Naive thymus-derived CD8-positive, alpha-beta T cell (primary cell): Measurements from ENCODE around the gene ANKRD60. TPM values are rescaled to one million over a fixed set of nuclear protein-coding genes. Genes with fewer than 3 reads are reported as not detected.
A peak's percentile ranks its signal among the peaks of the same experiment; 100 is the strongest.

ENCODE experiments used
- ATAC-seq, 2 donors: fragments of 150-1000 bp; cut with Tn5 transposase in 1 of 2; sonication (Bioruptor Pico), chemical (Tn5 transposase) in 1 of 2; 1 replicate in 1 of 2; 2 replicates in 1 of 2; pipeline ENCODE4 v1.10.0; 2021; ENCODE audit warnings: mild to moderate bottlenecking in 2 of 2, moderate library complexity in 2 of 2
- POLR2A ChIA-PET: fragments of 350-600 bp; sonication (Branson Sonifier 250); formaldehyde crosslinking; loops from one replicate; lab custom pipeline; 2021; ENCODE audit warnings: antibody characterized with exemption; lab: Charles Lee
- DNase-seq, 10 donors: peaks; one replicate each; pipeline versions ENCODE4 v3.0.0 to v3.0.0-alpha.2; 2020 to 2022
- H3K27ac Mint-ChIP-seq, 10 donors: one replicate each; pipeline ENCODE4 v1.8.0; 2020 to 2022; ENCODE audit warnings: mild to moderate bottlenecking in 10 of 10, mixed read lengths in 10 of 10, moderate library complexity in 4 of 10, inconsistent platforms in 1 of 10
- H3K27me3 Mint-ChIP-seq, 5 donors: one replicate each; pipeline ENCODE4 v1.8.0; 2021 to 2022; ENCODE audit warnings: mixed read lengths in 5 of 5
- H3K36me3 Mint-ChIP-seq, 3 donors: one replicate each; pipeline ENCODE4 v1.8.0; 2020 to 2022; ENCODE audit warnings: mixed read lengths in 3 of 3, mild to moderate bottlenecking in 2 of 3, inconsistent platforms in 1 of 3
- H3K4me1 Mint-ChIP-seq, 4 donors: one replicate each; pipeline ENCODE4 v1.8.0; 2021 to 2022; ENCODE audit warnings: mixed read lengths in 4 of 4
- H3K4me3 Mint-ChIP-seq, 10 donors: one replicate each; pipeline ENCODE4 v1.8.0; 2020 to 2022; ENCODE audit warnings: mild to moderate bottlenecking in 10 of 10, mixed read lengths in 10 of 10, moderate library complexity in 6 of 10, inconsistent platforms in 1 of 10
- H3K9me3 Mint-ChIP-seq, 9 donors: one replicate each; pipeline ENCODE4 v1.8.0; 2020 to 2022; ENCODE audit warnings: mixed read lengths in 9 of 9, mild to moderate bottlenecking in 3 of 9, inconsistent platforms in 1 of 9, moderate library complexity in 1 of 9
- polyA plus RNA-seq, 3 donors: library from polyadenylated mRNA; unstranded; fragments of 300-500 nt; fragmentation: Illumina TruSeq; gene quantifications; one replicate each; pipeline ENCODE4 v1.2.3, GENCODE V29; 2021
- total RNA-seq, 8 experiments: library from RNA in 2 of 8; stranded (reverse) in 2 of 8; gene quantifications; one replicate each; pipeline ENCODE4 v1.2.3 and lab custom pipeline; 2021 to 2026

The ANKRD60 gene
- total and polyA plus RNA-seq, 5 experiments from 2014 or later, result not detected

DNA sequence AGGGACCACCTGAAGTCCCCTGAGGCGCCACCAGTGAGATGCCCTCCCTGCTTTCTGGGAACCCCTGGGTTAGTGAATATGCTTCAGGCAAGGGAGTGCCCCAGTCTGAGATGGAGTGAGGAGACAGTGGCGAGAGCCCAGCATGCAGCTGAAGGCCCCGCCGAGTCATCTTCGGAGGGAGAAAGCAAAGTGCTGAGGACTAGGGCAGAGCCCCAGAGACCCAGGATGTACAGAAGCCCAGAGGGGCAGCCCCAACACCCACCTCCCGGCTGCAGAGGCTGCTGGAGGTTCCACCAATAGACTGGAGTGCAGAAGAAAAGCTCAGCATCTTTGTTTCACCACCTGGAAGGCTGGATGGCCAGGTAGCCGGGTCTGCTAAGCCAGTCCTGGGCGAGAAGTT is 14.1 kb downstream of the ANKRD60 start:
- Mint-ChIP-seq H3K4me1 (peaks cover 0 to 3% (median 0%) of the 10 kb centered on the region in 4 donors), H3K27me3 (peaks cover 16 to 44% (median 23%) of the 10 kb centered on the region in 5 donors), H3K36me3 (peaks cover 0 to 7% (median 5%) of the 10 kb centered on the region in 3 donors), H3K27ac (no peak overlapping the region), H3K4me3 (no peak overlapping the region), H3K9me3 (peaks cover 0 to 15% (median 7%) of the 10 kb centered on the region in 9 donors)
- ATAC-seq (no peak), DNase-seq (no peak)
- POLR2A ChIA-PET, result no interaction called here

DNA sequence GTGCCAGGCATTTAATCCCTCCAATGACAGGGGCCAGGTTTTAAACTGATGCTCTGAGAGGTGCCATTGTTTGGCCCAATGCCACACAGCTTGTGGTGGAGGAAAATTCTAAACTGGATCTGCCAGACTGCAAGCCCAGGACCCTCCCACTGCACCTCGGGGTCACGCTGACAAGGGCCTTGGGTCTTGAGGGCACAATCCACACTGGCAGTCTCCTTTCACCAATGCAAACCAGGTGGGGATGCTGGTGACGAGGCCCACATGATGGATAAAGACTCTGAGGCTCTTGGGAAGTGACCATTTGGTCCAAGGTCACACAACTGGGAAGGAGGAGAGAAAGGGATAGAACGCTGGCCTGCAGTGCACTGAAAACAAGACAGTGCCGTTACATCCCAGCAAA is 14.7 kb downstream of the ANKRD60 start:
- POLR2A ChIA-PET, result no interaction called here
- H3K27ac Mint-ChIP-seq, result no peak overlapping the region
- H3K4me3 Mint-ChIP-seq, result no peak overlapping the region
- DNase-seq (no peak), ATAC-seq (no peak)
- peaks cover 10 to 38% (median 18%) of the 10 kb centered on the region in 5 donors for H3K27me3 Mint-ChIP-seq
- peaks cover 0 to 3% (median 0%) of the 10 kb centered on the region in 4 donors for H3K4me1 Mint-ChIP-seq
- H3K9me3 Mint-ChIP-seq, result peaks cover 0 to 9% (median 2%) of the 10 kb centered on the region in 9 donors
- H3K36me3 Mint-ChIP-seq, result peaks cover 0 to 3% (median 0%) of the 10 kb centered on the region in 3 donors

DNA sequence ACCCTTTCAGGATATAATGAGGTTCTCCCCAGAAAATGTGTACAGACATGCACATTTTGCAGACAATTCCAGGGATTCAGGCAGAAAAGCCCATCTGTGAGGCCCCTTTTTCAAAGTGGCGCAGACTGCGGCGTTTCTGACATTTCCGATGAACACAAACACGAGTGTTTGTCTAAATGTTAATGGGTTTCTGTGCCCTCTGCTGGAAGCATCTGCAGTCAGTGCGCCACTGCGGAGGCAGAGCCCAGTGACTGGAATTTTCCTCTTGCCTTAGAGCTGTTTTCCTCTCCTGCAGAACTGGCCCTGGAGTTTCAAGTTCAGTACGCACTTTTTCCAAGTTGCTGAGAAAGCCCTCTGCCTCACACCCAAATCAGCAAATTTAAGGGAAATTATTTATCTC is 15.3 kb downstream of the ANKRD60 start:
- H3K4me1 Mint-ChIP-seq, result peaks cover 0 to 3% (median 0%) of the 10 kb centered on the region in 4 donors
- no peak overlapping the region for H3K27ac Mint-ChIP-seq
- no peak for ATAC-seq

DNA sequence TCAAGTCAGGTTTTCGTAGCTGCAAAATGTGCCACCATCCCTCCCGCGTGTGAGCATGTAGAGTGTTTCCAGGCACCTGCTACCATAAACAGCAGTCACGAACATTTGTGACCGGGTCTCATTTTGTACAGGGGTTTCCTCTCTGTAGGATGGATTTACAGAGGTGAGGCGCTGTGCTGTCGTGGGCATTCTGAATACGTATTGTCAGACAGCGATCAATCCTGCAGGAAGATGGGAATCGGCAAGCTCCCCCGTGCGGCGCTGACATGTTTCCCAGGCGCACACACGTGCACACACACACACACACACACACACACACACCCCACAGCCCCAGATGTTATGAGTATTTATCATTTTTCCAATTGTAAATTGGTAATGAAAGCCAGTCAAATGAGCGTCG is 15.8 kb downstream of the ANKRD60 start:
- POLR2A ChIA-PET, result no interaction called here
- Mint-ChIP-seq H3K4me1 (peaks cover 0 to 3% (median 0%) of the 10 kb centered on the region in 4 donors), H3K27ac (no peak overlapping the region), H3K36me3 (no peaks in the 10 kb centered on the region), H3K27me3 (peaks cover 6 to 28% (median 12%) of the 10 kb centered on the region in 5 donors), H3K9me3 (no peaks in the 10 kb centered on the region), H3K4me3 (no peak overlapping the region)
- DNase-seq, result no peak
- no peak for ATAC-seq

More for the DNA sequence above, 15.3 kb downstream of the ANKRD60 start:
- no peak for DNase-seq
- H3K9me3 Mint-ChIP-seq, result peaks cover 0 to 4% (median 0%) of the 10 kb centered on the region in 9 donors
- peaks cover 6 to 32% (median 13%) of the 10 kb centered on the region in 5 donors for H3K27me3 Mint-ChIP-seq
- POLR2A ChIA-PET, result no interaction called here
- H3K36me3 Mint-ChIP-seq, result no peaks in the 10 kb centered on the region
- no peak overlapping the region for H3K4me3 Mint-ChIP-seq

DNA sequence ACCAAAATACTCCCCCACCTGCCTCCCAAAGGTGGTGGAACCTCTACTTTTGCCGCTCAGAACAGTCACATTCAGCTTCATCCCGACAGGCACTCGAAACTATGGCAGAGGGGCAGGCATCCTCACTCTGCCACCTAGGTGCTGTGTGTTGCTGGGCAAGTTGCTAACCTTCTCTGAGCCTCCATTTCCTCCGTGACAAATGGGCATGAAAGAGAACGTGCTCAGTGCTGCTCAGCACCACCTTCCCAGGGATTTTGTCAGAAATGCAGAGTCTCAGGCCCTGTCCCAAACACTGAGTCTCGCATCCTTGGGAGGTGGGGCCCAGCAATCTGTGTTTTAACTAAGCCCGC is 18.1 kb downstream of the ANKRD60 start:
- peaks cover 0 to 15% (median 3%) of the 10 kb centered on the region in 5 donors for H3K27me3 Mint-ChIP-seq
- POLR2A ChIA-PET, result no interaction called here
- DNase-seq (no peak), ATAC-seq (no peak)
- peaks cover 0 to 3% (median 0%) of the 10 kb centered on the region in 4 donors for H3K4me1 Mint-ChIP-seq
- H3K9me3 Mint-ChIP-seq, result no peaks in the 10 kb centered on the region
- no peak overlapping the region for H3K27ac Mint-ChIP-seq
- no peaks in the 10 kb centered on the region for H3K36me3 Mint-ChIP-seq
- no peak overlapping the region for H3K4me3 Mint-ChIP-seq

DNA sequence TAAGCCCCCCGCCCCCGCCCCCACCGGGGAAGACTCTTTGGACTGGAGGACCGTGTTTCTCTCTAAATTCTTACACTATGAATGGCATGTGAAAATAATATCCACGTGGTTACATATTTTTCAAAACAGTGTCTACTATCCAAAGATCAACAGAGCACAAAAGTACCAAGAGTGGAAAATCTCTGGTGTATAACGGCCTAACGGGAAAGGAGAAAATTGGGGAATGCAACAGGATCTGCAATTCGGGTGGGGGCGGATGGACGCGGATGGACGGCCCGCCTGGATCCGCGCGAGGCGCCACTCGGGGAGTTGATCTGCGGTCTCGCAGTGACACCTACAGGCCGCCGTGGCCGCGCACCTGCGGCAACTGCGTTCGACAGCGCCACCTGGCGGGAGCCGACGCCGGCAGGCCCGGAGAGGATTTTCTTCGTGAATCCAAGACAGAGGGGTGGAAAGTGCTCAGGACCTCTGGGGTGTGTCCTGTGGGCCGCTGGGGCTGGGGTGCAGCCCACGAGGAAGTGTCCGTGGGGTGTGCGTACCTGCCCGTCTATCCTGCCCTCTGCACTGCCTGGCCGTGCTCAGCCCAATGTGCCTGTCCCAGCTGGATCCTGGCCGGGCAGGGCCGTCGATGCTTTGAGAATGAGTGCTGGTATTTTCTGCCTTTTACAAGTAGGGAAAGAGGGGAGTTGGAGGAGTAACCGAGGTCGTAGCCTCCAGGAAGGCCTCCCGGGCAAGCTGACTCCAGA is 18.6 kb downstream of the ANKRD60 start:
- ATAC-seq (peak; percentile 86 to 92), DNase-seq (peak; percentile 68 to 93 (median 85))
- Mint-ChIP-seq H3K27ac (peak overlapping the region; percentile 24 to 94 (median 68)), H3K4me3 (peak overlapping the region in 5 of 10 donors; percentile 1 to 40 (median 23)), H3K36me3 (no peaks in the 10 kb centered on the region), H3K4me1 (peaks cover 0 to 3% (median 0%) of the 10 kb centered on the region in 4 donors), H3K9me3 (peaks cover 0 to 2% (median 0%) of the 10 kb centered on the region in 9 donors), H3K27me3 (peaks cover 0 to 11% (median 3%) of the 10 kb centered on the region in 5 donors)
- POLR2A ChIA-PET, result no interaction called here

DNA sequence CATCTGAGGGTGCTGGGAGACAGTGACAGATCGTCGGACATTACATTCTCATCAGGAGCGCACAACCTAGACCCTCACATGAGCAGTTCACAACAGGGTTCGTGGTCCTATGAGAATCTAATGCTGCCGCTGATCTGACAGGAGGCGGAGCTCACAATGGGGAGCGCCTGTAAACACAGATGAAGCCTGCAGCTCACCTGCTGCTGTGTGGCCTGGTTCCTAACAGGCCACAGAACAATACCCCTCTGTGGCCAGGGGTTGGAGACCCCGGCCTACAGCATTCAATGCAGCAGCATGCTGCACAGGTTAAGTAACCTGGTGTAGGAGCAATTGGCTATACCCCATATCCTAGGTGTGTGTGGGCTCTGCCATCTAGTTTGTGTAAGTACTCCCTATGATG is 19.5 kb downstream of the ANKRD60 start:
- Mint-ChIP-seq H3K36me3 (no peaks in the 10 kb centered on the region), H3K9me3 (peaks cover 0 to 2% (median 0%) of the 10 kb centered on the region in 9 donors), H3K4me3 (no peak overlapping the region), H3K4me1 (peaks cover 0 to 3% (median 0%) of the 10 kb centered on the region in 4 donors), H3K27me3 (peaks cover 0 to 9% (median 2%) of the 10 kb centered on the region in 5 donors), H3K27ac (peak overlapping the region in 2 of 10 donors; percentile 38 to 94)
- ATAC-seq (peak in 1 of 2 donors; percentile 12), DNase-seq (no peak)
- POLR2A ChIA-PET, result no interaction called here

DNA sequence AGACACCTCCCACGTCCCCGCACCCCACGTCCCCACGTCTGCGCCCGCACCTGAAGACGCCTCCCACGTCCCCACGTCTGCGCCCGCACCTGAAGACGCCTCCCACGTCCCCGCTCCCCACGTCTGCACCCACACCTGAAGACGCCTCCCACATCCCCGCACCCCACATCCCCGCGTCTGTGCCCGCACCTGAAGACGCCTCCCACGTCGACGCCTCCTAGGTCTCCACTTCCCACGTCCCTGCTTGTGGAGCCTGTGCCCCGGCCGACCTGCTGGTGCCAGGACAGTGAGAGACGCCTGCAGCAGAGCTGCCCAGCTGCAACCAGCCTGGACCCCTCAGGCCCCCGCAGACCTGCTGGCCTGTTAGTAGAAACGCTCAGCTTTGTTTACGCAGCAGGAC is 22.6 kb downstream of the ANKRD60 start:
- peaks cover 0 to 6% (median 0%) of the 10 kb centered on the region in 5 donors for H3K27me3 Mint-ChIP-seq
- no peak for DNase-seq
- H3K9me3 Mint-ChIP-seq, result peaks cover 0 to 2% (median 0%) of the 10 kb centered on the region in 9 donors
- ATAC-seq, result no peak
- POLR2A ChIA-PET, result no interaction called here
- no peak overlapping the region for H3K4me3 Mint-ChIP-seq
- no peak overlapping the region for H3K27ac Mint-ChIP-seq
- peaks cover 0 to 3% (median 0%) of the 10 kb centered on the region in 4 donors for H3K4me1 Mint-ChIP-seq
- H3K36me3 Mint-ChIP-seq, result no peaks in the 10 kb centered on the region

DNA sequence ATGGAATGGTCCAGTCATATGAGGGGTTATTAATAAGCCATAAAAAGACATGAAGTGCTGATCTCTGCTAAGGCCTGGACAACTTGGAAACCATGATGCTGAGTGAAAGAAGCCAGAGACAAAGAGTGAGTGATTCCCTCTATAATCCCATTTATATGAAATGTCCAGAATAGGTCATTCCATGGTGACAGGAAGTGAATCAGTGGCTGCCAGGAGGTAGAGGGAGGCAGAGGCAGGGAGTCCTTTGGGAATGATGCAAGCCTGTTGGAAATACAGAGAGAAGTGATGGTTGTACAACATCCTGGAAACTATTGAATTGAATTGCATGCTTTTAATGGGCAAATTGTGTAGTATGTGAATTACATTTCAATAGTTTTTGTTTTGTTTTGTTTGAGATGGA is 26.4 kb downstream of the ANKRD60 start:
- peaks cover 0 to 5% (median 1%) of the 10 kb centered on the region in 5 donors for H3K27me3 Mint-ChIP-seq
- no peak overlapping the region for H3K4me3 Mint-ChIP-seq
- DNase-seq (no peak), ATAC-seq (no peak)
- H3K9me3 Mint-ChIP-seq, result peaks cover 0 to 2% (median 0%) of the 10 kb centered on the region in 9 donors
- H3K4me1 Mint-ChIP-seq, result no peaks in the 10 kb centered on the region
- no peak overlapping the region for H3K27ac Mint-ChIP-seq
- H3K36me3 Mint-ChIP-seq, result no peaks in the 10 kb centered on the region
- POLR2A ChIA-PET, result no interaction called here

DNA sequence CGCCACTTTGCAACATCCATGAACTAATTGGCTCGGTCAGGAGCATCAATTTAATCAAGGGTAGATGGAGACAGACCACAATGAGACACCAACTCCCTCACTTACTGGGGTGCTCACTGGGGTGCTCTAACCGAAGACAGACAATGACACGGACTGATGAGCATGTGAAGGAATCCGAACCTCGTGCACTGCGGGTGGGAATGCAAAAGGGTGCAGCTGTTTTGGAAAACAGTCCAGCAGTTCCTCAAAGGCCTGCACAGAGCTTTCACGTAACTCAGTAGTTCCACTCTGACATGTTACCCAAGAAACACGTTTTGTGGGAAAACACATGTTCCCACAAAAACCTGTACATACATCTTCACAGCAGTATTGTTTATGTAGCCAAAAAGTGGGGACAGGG is 26.8 kb downstream of the ANKRD60 start:
- H3K36me3 Mint-ChIP-seq, result no peaks in the 10 kb centered on the region
- no peak for ATAC-seq
- H3K27ac Mint-ChIP-seq, result no peak overlapping the region

DNA sequence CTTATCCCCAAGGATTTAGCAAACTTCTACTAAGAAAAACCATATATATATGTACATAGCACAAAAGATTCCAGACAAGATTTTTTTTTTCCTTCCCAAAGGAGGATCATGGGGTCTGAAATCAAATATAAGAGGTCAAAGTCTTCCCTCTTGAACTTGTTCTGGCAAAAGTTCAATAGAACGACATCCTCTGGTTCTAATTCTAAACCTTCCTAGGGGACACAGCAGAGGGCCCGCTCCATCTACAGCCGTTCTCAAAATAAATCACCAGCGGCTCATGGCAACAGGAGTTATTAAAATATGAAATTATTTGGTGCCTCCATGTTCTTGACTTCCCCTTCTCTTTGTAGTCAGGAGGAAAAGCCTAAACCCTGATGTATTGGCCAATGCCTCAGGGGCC is 29.0 kb downstream of the ANKRD60 start:
- Mint-ChIP-seq H3K9me3 (peaks cover 0 to 1% (median 0%) of the 10 kb centered on the region in 9 donors), H3K4me3 (no peak overlapping the region), H3K27me3 (peaks cover 0 to 9% (median 0%) of the 10 kb centered on the region in 5 donors), H3K36me3 (no peaks in the 10 kb centered on the region), H3K4me1 (peaks cover 0 to 3% (median 0%) of the 10 kb centered on the region in 4 donors), H3K27ac (no peak overlapping the region)
- ATAC-seq, result no peak
- DNase-seq, result no peak
- POLR2A ChIA-PET, result no interaction called here

More for the DNA sequence above, 26.8 kb downstream of the ANKRD60 start:
- peaks cover 0 to 1% (median 0%) of the 10 kb centered on the region in 4 donors for H3K4me1 Mint-ChIP-seq
- H3K9me3 Mint-ChIP-seq, result peaks cover 0 to 3% (median 0%) of the 10 kb centered on the region in 9 donors
- no peak overlapping the region for H3K4me3 Mint-ChIP-seq
- POLR2A ChIA-PET, result no interaction called here
- peaks cover 0 to 7% (median 1%) of the 10 kb centered on the region in 5 donors for H3K27me3 Mint-ChIP-seq
- DNase-seq, result no peak

DNA sequence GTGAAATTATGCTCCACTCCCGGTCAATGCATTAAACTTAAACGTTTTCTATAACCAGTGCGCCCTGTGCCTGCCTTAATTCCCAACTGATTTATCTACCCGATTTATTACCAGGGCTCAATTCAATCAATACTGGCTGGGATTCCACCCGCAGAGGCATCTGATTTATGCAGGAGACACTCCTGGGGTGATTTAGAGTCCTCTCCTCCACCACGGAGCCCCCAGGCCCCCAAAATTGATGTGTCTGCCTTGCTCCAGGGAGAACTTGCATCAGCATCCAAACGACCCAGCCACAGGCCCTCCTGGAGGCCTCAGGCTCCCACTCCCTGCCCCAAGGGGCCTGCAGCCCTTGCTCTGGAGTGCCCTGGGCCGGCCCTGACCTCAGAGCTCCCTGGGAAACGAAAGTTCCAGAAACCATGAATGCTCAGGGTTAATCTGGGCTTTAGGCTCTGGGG is 29.5 kb downstream of the ANKRD60 start:
- H3K9me3 Mint-ChIP-seq, result peaks cover 0 to 1% (median 0%) of the 10 kb centered on the region in 9 donors
- H3K4me3 Mint-ChIP-seq, result no peak overlapping the region
- H3K27ac Mint-ChIP-seq, result no peak overlapping the region
- H3K27me3 Mint-ChIP-seq, result peaks cover 0 to 9% (median 0%) of the 10 kb centered on the region in 5 donors
- H3K4me1 Mint-ChIP-seq, result peaks cover 0 to 3% (median 0%) of the 10 kb centered on the region in 4 donors
- ATAC-seq (no peak), DNase-seq (peak in 1 of 10 donors; percentile 50)
- no peaks in the 10 kb centered on the region for H3K36me3 Mint-ChIP-seq
- POLR2A ChIA-PET, result no interaction called here

DNA sequence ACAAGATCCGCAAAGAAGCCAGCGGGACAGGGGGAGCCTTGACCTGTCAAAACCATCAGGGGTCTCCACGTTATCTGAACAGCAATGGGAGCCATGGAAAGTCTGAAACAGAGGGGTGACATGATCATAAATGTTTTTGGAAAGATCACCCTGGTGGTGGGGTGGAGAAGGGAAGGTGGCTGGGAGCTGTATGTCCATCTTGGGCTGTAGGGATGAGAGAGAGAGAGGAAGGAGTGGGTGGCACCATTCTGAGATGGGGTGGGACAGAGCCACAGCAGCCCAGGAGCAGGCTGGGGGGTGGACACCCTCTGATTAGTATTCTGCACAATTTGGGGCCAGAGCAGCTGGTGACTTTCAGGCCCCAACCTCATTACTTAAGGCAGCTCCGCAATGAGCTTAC is 30.1 kb downstream of the ANKRD60 start:
- peak overlapping the region in 1 of 10 donors; percentile 56 for H3K27ac Mint-ChIP-seq
- no peak for ATAC-seq
- H3K9me3 Mint-ChIP-seq, result peaks cover 0 to 1% (median 0%) of the 10 kb centered on the region in 9 donors
- POLR2A ChIA-PET, result no interaction called here
- peaks cover 0 to 3% (median 0%) of the 10 kb centered on the region in 4 donors for H3K4me1 Mint-ChIP-seq
- peaks cover 0 to 9% (median 1%) of the 10 kb centered on the region in 5 donors for H3K27me3 Mint-ChIP-seq
- no peak overlapping the region for H3K4me3 Mint-ChIP-seq
- no peaks in the 10 kb centered on the region for H3K36me3 Mint-ChIP-seq
- peak in 1 of 10 donors; percentile 27 for DNase-seq
